ENCODE measurements around the gene SLC2A1.
"Not testable (repeated sequence)": the region's sequence is repeated elsewhere in the genome, so short reads cannot be mapped to it uniquely, and the experiment has no call there.

Gene SLC2A1

DNA sequence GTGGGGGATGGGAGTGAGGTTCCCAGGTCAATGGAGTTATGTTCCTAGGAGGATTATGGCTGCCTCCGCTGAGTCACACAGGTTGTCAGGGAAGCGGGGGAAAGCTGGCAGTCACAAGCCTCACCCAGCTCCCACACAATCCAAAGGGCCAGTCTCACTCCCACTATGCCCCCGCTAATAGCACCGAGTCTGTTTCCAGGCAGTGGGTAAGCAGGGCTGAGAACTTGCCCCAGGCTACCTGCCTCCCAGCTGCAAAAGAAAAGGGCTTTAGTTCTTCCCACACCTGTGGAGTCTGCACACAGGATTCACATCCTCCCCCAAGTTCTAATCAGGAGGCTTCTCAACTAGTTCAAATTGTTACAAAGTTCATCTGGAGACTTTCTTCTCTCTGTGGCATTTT is 58.7 kb downstream of the SLC2A1 start:
- not testable (repeated sequence) for DNase-seq (ENCODE audit: low spot score)

- DNase-seq (ENCODE audit: low spot score) = no peak
These were observed 67.1 kb downstream of the SLC2A1 start for GRCh38 chr1:42891465-42892138.

DNA sequence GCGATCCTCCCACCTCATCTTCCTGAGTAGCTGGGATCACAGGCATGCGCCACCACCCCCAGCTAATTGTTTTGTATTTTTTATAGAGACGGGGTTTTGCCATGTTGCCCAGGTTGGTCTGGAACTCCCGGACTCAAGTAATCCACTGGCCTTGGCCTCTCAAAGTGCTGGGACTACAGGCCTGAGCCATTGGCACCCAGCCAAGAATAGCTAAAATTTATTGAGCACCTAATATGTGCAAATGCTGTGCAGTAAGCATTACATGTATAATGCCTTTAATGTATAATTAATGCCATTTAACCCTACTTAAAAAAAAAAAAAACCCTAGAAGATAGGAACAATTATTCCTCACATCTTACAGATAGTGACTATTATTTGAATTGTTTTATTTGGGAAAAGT is 69.4 kb downstream of the SLC2A1 start:
- DNase-seq (ENCODE audit: low spot score) = no peak

DNA sequence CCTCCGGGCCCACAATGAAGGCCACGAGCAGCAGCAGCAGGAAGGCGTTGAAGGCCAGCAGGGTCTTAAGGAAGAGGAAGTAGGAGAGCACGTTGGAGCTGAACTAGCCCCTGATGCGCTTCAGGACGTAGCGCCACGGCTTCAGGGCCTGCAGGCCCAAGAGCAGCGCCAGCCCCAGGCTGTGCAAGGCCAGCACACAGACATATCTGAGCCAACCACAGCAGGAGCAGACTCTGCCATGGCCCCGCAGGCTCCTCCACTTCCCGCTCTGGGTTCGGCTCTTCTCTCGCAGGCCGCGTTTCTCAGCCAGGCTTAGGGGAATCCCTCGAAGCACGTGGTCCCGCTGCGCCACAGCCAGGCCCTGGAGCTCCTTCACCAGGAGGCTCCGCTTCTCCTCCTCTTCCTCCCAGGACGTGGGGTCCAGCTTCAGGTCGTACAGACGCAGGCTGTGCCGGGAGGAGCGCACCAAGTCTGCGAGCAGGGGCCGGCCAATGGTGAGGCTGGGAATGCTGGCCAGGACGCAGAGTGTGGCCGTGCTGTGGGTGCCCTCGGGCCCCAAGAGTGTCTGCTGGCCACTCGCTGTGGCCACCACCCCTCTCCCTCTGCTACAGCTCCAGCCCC is 70.5 kb downstream of the SLC2A1 start:
- DNase-seq (ENCODE audit: low spot score) = no peak

DNA sequence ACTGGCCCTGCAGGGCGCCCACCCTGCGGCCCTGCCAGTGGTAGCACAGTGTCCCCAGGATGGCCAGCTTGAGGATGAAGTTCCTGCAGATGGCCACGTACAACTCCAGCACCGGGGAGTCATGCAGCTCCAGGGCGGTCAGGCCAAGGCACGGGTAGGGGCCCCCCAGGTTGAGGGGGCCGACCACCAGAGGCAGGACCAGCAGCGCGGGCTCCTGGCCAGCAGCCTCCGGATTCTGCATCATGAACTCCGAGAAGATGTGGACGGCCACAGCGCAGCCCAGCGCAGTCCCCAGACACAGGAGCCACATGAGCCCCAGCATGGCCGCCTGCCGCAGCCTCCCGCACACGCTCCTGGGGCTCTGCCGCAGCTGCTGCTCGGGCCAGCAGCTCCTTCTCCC is 71.3 kb downstream of the SLC2A1 start:
- no peak for DNase-seq (ENCODE audit: low spot score)

DNA sequence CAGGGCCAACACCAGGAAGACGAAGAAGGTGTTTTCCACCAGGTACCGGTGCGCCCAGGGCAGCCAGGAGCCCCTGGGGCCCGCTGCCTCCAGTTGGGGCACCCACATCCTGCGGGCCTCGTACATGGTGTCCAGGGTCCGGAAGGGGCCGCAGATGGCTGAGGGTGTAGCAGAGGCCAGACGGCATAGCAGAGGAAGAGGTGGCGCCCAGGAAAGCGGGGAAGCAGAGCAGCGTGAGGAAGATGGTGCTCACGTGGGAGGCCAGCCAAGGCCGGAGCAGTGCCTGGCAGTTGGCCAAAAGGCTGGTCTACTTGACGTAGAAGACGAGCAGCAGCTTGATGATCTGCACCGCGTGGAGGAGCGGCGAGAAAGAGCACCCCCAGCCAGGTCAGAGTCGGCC is 71.9 kb downstream of the SLC2A1 start:
- DNase-seq (ENCODE audit: low spot score) = no peak

DNA sequence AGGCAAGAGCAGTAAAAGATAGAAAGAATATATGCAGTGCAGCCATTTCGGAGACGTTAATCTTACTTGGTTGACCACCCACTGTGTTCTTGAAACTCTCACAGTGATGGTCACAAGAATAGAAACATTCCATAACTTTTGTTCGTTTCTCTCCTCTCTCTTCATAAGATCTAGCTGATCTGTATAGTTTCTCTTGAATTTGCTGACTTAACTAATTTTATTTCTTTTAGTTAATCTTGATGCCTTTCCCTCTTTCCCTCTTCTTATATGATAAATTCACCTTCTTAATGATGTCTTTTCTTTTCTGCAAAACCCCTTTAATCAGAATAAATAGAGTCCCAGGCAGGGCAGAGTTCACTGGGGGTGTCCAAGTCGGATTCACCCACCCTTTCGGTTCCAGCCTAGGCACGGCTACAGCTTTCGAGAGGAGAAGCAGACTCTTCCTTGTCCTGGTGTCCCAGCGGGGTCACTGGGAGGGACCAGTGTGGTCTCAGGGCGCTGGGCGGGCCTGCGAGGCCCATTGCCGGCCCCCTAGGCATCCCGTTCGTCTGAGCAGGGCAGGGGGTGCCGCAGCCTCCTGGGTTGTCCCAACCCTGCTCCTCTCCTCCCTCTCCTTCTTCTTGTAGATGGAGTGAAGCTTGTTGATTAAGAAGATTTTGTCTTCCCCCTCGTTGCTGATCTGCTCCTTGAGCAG is 72.5 kb downstream of the SLC2A1 start:
- DNase-seq (ENCODE audit: low spot score) = no peak

DNA sequence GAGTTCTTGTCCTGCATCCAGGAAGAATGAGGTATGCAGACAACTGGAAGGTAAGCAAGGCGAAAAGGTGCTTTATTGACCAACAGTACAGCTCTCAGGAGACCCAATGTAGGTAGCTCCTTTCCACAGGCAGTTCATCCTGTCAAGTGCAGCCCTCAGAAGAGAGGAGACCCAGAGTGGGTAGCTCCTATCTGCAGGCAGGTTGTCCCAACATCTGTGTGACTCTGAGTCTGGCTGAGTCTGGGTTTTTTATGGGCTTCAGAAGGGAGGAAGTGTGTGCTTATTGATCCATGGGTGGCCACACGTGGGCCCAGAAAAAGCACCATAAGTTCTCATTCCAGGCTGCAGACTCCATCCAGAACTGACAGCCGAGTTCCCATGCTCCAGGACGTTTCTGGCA is 78.3 kb downstream of the SLC2A1 start:
- DNase-seq (ENCODE audit: low spot score) = no peak

GRCh38 chr1:42877380-42877779 is 81.3 kb downstream of the SLC2A1 start:
- no peak for DNase-seq (ENCODE audit: low spot score)

DNA sequence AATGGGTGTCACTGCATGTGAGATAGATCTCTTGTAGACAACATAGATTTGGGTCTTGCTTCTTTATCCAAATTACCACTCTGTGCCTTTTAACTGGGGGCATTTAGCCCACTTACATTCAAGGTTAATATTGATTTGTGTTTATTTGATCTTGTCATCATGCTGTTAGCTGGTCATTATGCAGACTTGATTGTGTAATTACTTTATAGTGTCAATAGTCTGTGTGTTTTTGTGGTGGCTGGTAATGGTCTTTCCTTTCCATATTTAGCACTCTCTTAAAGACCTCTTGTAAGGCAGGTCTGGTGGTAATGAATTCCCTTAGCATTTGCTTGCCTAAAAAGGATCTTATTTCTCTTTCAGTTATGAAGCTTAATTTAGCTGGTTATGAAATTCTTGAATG is 82.7 kb downstream of the SLC2A1 start:
- no peak for DNase-seq (ENCODE audit: low spot score)

Data from HuH-7.5 (cell line).